Activated T-helper 1 cell treated with anti-CD3 and anti-CD28 coated beads, Interleukin-12 subunit alpha, Interleukin-12 subunit beta, Interleukin-2, Interleukin-4 antibody, amounts not matched to agents 30 ng/mL and 10 ng/mL and 1 ng/mL, durations not matched to agents 14 hours and 24 hours and 36 hours (primary cell): ENCODE data around the gene SAFB. TPM values are rescaled to one million over a fixed set of nuclear protein-coding genes. Genes with fewer than 3 reads are reported as not detected.

Experiments used
- DNase-seq: peaks from one replicate; pipeline ENCODE4 v3.0.0; 2021; ENCODE audit warnings: low spot score
- H3K27ac Mint-ChIP-seq: one replicate; pipeline ENCODE4 v1.8.0; 2021; ENCODE audit warnings: mild to moderate bottlenecking, mixed read lengths
- H3K27me3 Mint-ChIP-seq: one replicate; pipeline ENCODE4 v1.8.0; 2022; ENCODE audit warnings: mild to moderate bottlenecking, moderate library complexity, mixed read lengths; ENCODE audit not compliant: insufficient read depth
- H3K36me3 Mint-ChIP-seq: one replicate; pipeline ENCODE4 v1.8.0; 2021; ENCODE audit warnings: low read depth, mixed read lengths
- H3K4me1 Mint-ChIP-seq: one replicate; pipeline ENCODE4 v1.8.0; 2021; ENCODE audit warnings: low read depth, mixed read lengths
- H3K4me3 Mint-ChIP-seq: one replicate; pipeline ENCODE4 v1.8.0; 2021; ENCODE audit warnings: mild to moderate bottlenecking, moderate library complexity, mixed read lengths
- H3K9me3 Mint-ChIP-seq: one replicate; pipeline ENCODE4 v1.8.0; 2021; ENCODE audit warnings: mixed read lengths
- intact Hi-C: fragments of 100-400 bp; cut with micrococcal nuclease; formaldehyde crosslinking; loops from one replicate; pipeline ENCODE4 v1.15.1; 2024
- total RNA-seq: library from RNA; stranded (reverse); gene quantifications from 2 replicates; pipeline ENCODE4 v1.2.3, GENCODE V29; 2022

Gene SAFB
- total RNA-seq, 1 donor from 2014 or later: 143 TPM

DNA sequence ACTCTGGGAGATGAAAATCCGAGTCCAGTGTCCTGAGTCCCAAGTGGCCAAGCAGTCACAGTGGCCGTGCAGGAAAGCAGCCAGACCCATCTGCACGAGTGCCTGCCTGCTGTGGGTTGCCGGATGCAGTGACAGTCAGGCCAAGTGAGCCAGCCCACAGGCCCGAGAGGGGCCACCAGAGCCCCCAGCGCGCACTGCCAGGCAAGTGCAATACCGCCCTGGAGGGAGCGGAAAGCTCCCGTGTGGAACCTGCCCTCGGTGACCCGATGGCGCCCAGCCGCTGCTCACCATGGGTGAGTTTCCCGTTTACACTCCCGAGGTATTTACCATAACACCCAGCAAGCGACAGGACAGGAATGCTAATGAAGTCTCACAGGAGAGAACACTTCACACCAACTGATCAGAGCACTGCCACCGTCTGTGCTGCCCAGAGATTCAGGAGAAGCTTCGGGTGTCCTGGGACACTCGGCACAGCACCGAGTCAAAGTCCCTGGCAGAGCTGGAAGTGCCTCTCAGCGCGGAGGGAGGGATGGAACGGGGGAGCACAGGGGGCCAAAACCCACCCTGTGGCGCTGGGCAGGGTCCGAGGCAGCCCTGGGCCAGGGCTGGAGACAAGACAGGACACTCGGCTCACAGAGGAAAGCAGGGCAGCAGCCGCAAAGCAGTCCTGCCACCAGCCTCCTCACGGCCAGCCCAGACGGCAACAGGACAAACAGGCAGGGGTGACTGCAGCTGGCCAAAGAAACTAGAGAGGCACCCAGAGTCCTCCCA is 33.8 kb upstream of the SAFB start:
- Mint-ChIP-seq H3K27me3 (no peaks in the 10 kb centered on the region), H3K27ac (no peak overlapping the region), H3K4me3 (no peak overlapping the region), H3K9me3 (no peaks in the 10 kb centered on the region), H3K4me1 (peaks cover 8% of the 10 kb centered on the region), H3K36me3 (peaks cover 39% of the 10 kb centered on the region)
- DNase-seq: no peak
- intact Hi-C loops: no loop called here

DNA sequence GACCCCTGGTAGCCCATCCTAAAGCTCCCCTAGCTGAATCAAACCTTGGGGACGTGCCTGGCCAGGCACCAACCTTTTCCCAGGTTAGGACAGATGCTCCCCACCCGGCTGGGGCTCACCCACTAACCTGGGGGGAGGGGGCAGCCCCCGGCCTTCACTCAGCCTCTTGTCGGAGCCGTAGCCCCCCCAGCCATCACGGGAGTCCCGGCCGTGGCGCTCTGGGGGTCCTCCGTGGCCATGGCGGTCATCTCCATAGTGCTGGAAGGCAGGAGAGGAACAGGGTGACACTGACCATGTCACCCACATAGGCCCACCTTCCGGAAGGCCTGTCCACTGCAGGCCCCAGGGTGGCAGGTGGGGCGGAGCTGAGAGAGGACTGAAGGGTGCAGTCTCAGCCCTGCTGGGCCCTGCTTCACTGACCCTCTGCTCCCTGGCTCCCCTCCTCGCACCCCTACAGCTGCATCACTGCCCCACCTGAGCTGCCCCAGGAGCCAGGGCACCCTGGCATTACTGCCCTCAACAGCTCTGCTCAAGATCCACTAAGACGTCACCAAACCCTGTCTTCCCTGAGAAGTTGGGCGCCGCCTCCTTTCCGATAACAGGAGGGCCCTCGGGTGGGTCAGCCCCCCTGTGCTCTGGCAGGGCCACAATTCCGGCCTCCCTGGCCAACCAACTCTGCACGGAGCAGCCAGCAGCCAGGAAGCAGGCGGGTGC is 32.6 kb upstream of the SAFB start:
- Mint-ChIP-seq H3K9me3 (no peaks in the 10 kb centered on the region), H3K27me3 (no peaks in the 10 kb centered on the region), H3K4me3 (no peak overlapping the region), H3K27ac (no peak overlapping the region), H3K4me1 (peaks cover 10% of the 10 kb centered on the region), H3K36me3 (peaks cover 43% of the 10 kb centered on the region)
- intact Hi-C loops: no loop called here
- no peak for DNase-seq

DNA sequence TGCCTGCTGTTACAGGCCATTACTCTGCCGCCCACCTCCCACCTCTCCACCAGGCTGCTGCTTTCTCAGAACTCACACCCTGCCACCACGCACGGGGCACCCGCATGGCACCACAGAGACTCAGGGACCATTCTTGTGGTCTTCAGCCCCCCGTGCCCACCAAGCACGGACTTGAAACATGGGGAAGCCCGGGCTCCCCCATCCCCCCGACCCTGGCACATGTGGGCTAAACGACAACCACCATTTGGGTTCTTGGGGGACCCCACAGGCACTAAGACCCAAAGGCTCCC is 32.1 kb upstream of the SAFB start:
- H3K4me1 Mint-ChIP-seq: peaks cover 8% of the 10 kb centered on the region
- H3K27ac Mint-ChIP-seq: no peak overlapping the region
- H3K27me3 Mint-ChIP-seq: no peaks in the 10 kb centered on the region
- intact Hi-C loops: no loop called here
- H3K4me3 Mint-ChIP-seq: no peak overlapping the region
- no peak for DNase-seq
- peaks cover 43% of the 10 kb centered on the region for H3K36me3 Mint-ChIP-seq
- H3K9me3 Mint-ChIP-seq: no peaks in the 10 kb centered on the region

DNA sequence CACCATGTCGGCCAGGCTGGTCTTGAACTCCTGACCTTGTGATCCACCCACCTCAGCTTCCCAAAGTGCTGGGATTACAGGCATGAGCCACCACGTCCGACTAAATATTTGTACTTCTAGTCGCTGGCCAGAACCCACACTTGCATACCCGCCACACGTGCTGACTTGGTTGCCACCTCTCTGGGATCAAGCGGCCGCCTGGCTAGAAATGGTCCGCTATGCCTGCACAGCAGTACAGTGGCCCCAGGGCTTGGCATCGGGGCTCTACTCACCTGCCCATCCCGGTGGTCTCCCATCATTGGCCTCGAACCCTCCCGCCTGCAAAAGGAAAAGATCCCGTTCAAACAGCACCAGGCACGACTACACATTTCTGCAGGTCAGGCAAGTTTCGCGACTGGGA is 31.4 kb upstream of the SAFB start:
- Mint-ChIP-seq H3K27me3 (no peaks in the 10 kb centered on the region), H3K36me3 (peaks cover 43% of the 10 kb centered on the region), H3K4me3 (no peak overlapping the region), H3K27ac (no peak overlapping the region), H3K4me1 (peaks cover 5% of the 10 kb centered on the region), H3K9me3 (no peaks in the 10 kb centered on the region)
- DNase-seq: no peak
- intact Hi-C loops: no loop called here

DNA sequence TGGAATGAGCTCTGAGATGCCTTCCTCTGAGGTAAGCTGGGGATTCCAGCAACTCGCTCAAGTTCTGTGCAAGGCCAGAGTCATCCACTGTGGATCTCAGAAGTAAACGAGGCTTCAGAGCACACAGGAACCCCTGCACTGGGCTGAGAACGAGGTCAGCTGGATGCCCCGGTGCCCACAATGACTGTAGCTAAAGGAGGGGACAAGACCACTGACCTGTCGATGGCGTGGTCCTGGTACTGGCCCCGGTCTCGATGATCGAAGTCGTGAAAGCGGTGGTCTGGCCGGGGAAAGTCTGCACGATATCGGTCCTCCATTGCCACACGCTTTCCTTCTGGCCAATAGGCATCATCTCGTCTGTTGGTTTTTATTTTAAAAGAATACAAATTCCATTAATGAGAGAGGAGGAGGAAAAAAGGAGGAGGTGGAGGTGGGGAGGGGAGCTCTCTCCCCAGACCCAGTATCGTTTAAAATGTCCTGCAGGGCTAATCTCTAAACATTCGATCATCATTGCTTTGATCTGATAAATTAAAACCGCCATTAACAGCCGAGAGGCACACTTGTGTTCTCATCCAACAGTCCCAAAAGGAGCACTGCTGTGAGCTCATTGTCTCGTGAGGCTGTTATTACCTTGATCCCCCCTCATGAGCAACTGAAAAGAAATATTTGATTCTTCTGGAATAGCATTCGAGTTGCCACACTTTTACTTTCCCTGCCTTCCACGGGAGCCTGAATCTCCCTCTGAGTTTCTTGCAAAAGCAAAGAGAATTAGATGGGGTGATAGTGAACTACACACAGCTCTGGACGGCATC is 30.1 kb upstream of the SAFB start:
- Mint-ChIP-seq H3K36me3 (peaks cover 47% of the 10 kb centered on the region), H3K9me3 (no peaks in the 10 kb centered on the region), H3K4me1 (peaks cover 5% of the 10 kb centered on the region), H3K4me3 (no peak overlapping the region), H3K27ac (no peak overlapping the region), H3K27me3 (no peaks in the 10 kb centered on the region)
- DNase-seq: no peak
- intact Hi-C loops: no loop called here

- Mint-ChIP-seq H3K36me3 (peaks cover 41% of the 10 kb centered on the region), H3K4me3 (no peak overlapping the region), H3K27me3 (no peaks in the 10 kb centered on the region), H3K27ac (no peak overlapping the region), H3K4me1 (peaks cover 5% of the 10 kb centered on the region), H3K9me3 (no peaks in the 10 kb centered on the region)
- DNase-seq: no peak
- intact Hi-C loops: no loop called here
Observed at GRCh38 chr19:5593343-5594255, 29.3 kb upstream of the SAFB start.

DNA sequence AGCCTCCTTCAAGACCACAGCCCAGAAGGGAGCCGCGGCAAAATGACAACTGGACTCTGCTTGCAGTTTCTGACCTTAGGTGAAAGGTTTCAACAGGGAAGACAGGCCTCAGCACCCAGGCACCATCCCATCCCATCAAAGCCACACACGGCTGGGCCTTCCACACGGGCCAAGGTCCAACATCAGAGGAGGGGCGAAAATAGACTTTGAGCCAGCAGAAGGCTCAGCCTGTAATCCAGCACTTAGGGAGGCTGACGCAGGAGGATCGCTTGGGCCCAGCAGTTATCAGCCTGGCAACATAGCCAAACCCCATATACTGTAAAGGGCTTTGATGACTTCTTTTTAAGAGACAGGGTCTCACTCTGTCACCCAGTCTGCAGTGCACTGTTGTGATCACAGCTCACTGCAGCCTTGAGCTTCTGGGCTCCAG is 28.3 kb upstream of the SAFB start:
- DNase-seq: no peak
- intact Hi-C loops: no loop called here
- no peak overlapping the region for H3K4me3 Mint-ChIP-seq
- no peaks in the 10 kb centered on the region for H3K9me3 Mint-ChIP-seq
- H3K4me1 Mint-ChIP-seq: peaks cover 5% of the 10 kb centered on the region
- H3K27me3 Mint-ChIP-seq: no peaks in the 10 kb centered on the region
- no peak overlapping the region for H3K27ac Mint-ChIP-seq
- peaks cover 48% of the 10 kb centered on the region for H3K36me3 Mint-ChIP-seq

- Mint-ChIP-seq H3K27me3 (no peaks in the 10 kb centered on the region), H3K4me1 (peaks cover 5% of the 10 kb centered on the region), H3K4me3 (no peak overlapping the region), H3K27ac (no peak overlapping the region), H3K9me3 (no peaks in the 10 kb centered on the region), H3K36me3 (peaks cover 49% of the 10 kb centered on the region)
- no peak for DNase-seq
- intact Hi-C loops: no loop called here
Observed at GRCh38 chr19:5595129-5595528, 27.8 kb upstream of the SAFB start.

GRCh38 chr19:5595745-5596144 is 27.1 kb upstream of the SAFB start:
- Mint-ChIP-seq H3K4me3 (no peak overlapping the region), H3K9me3 (no peaks in the 10 kb centered on the region), H3K27ac (no peak overlapping the region), H3K4me1 (peaks cover 5% of the 10 kb centered on the region), H3K27me3 (no peaks in the 10 kb centered on the region), H3K36me3 (peaks cover 52% of the 10 kb centered on the region)
- intact Hi-C loops: no loop called here
- DNase-seq: no peak

- intact Hi-C loops: no loop called here
- no peak overlapping the region for H3K27ac Mint-ChIP-seq
- H3K36me3 Mint-ChIP-seq: peaks cover 58% of the 10 kb centered on the region
- no peak overlapping the region for H3K4me3 Mint-ChIP-seq
- no peaks in the 10 kb centered on the region for H3K27me3 Mint-ChIP-seq
- no peak for DNase-seq
- no peaks in the 10 kb centered on the region for H3K4me1 Mint-ChIP-seq
- H3K9me3 Mint-ChIP-seq: no peaks in the 10 kb centered on the region
Observed at GRCh38 chr19:5600797-5601196, 22.1 kb upstream of the SAFB start.

DNA sequence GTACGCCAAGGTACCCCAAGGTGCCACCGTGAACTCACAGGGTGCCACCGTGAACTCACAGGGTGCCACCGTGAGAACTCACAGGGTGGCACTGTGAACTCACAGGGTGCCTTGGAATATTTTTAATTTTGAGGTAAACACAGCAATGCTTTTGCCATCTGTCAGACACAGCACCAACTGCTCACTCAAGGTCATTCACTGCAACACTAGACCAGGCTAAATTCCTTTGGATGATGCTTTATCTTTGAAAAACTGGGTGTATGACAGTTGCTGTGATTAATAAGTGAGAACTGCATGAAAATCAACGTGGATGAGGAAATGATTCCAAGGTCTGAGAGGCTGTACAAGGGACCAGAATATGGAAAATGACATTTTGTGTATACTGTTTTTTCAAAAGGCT is 19.3 kb upstream of the SAFB start:
- H3K27me3 Mint-ChIP-seq: no peaks in the 10 kb centered on the region
- H3K27ac Mint-ChIP-seq: no peak overlapping the region
- no peak overlapping the region for H3K4me3 Mint-ChIP-seq
- intact Hi-C loops: no loop called here
- DNase-seq: no peak
- H3K4me1 Mint-ChIP-seq: peaks cover 12% of the 10 kb centered on the region
- no peaks in the 10 kb centered on the region for H3K9me3 Mint-ChIP-seq
- H3K36me3 Mint-ChIP-seq: peaks cover 72% of the 10 kb centered on the region

DNA sequence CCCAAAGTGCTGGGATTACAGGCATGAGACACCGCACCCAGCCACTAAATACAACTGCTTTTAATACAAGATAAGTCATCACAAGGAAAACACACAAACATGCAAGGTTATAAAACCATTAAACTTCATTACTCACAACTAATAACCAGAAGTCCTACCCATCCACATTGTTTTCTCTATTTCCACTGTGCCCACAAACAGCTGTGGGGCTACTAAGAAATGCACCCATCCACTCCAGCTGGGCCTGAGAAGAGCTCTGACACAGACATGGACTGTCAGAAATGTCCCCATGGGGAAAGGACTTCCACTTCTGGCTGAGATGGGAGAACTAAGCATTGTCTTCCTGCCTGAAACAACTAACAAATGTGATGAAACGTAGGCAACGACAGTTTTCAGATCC is 17.5 kb upstream of the SAFB start:
- no peak overlapping the region for H3K27ac Mint-ChIP-seq
- H3K4me1 Mint-ChIP-seq: peaks cover 12% of the 10 kb centered on the region
- peaks cover 65% of the 10 kb centered on the region for H3K36me3 Mint-ChIP-seq
- DNase-seq: no peak
- intact Hi-C loops: no loop called here
- no peaks in the 10 kb centered on the region for H3K27me3 Mint-ChIP-seq
- H3K9me3 Mint-ChIP-seq: no peaks in the 10 kb centered on the region
- no peak overlapping the region for H3K4me3 Mint-ChIP-seq
